NCI-H524 treated with DMSO at 0.1 percent for 48 hours (cell line): ENCODE data around the gene IQCE.
"Not testable (repeated sequence)": the region's sequence is repeated elsewhere in the genome, so short reads cannot be mapped to it uniquely, and the experiment has no call there.

Experiments
- DNase-seq: peaks from one replicate; lab custom pipeline; 2025; lab: John Stamatoyannopoulos, UW

Gene IQCE

GRCh38 chr7:2532199-2532772 is 26.5 kb upstream of the IQCE start:
- not testable (repeated sequence) for DNase-seq

GRCh38 chr7:2532816-2533215 is 26.0 kb upstream of the IQCE start:
- not testable (repeated sequence) for DNase-seq

- DNase-seq: not testable (repeated sequence)
These were observed 25.2 kb upstream of the IQCE start for GRCh38 chr7:2533566-2533965.

GRCh38 chr7:2534214-2534613 is 24.6 kb upstream of the IQCE start:
- DNase-seq: not testable (repeated sequence)

GRCh38 chr7:2535872-2536627 is 22.7 kb upstream of the IQCE start:
- DNase-seq: not testable (repeated sequence)

GRCh38 chr7:2537981-2538851 is 20.6 kb upstream of the IQCE start:
- DNase-seq: no peak

- no peak for DNase-seq
These were observed 19.5 kb upstream of the IQCE start for GRCh38 chr7:2539031-2539911.

GRCh38 chr7:2540133-2540532 is 18.6 kb upstream of the IQCE start:
- DNase-seq: no peak

- no peak for DNase-seq
These were observed 18.1 kb upstream of the IQCE start for GRCh38 chr7:2540641-2541051.

- DNase-seq: no peak
These were observed 17.3 kb upstream of the IQCE start for GRCh38 chr7:2541291-2542010.

GRCh38 chr7:2542011-2542915 is 16.5 kb upstream of the IQCE start:
- DNase-seq: no peak

GRCh38 chr7:2542916-2543871 is 15.6 kb upstream of the IQCE start:
- no peak for DNase-seq

GRCh38 chr7:2544541-2545188 is 14.1 kb upstream of the IQCE start:
- DNase-seq: no peak

- no peak for DNase-seq
These were observed 12.9 kb upstream of the IQCE start for GRCh38 chr7:2545746-2546425.

GRCh38 chr7:2546776-2547586 is 11.8 kb upstream of the IQCE start:
- DNase-seq: no peak

GRCh38 chr7:2551418-2551817 is 7.4 kb upstream of the IQCE start:
- no peak for DNase-seq

GRCh38 chr7:2553108-2553507 is 5.7 kb upstream of the IQCE start:
- no peak for DNase-seq
